Brain microvascular endothelial cell (primary cell): ENCODE data around the gene RTCB.

Experiments used
- DNase-seq: peaks from one replicate; pipeline ENCODE4 v3.0.0-alpha.2; 2020
- H3K27ac ChIP-seq: fragments of 250-450 bp; sonication (Bioruptor Pico); 2 replicates; pipeline ENCODE4 v1.5.1; 2020; ENCODE audit warnings: mild to moderate bottlenecking, moderate library complexity
- H3K27me3 ChIP-seq: fragments of 250-450 bp; sonication (Bioruptor Pico); replicated peaks from 2 replicates; pipeline ENCODE4 v1.5.1; 2020; ENCODE audit warnings: mild to moderate bottlenecking
- H3K36me3 ChIP-seq: fragments of 250-450 bp; sonication (Bioruptor Pico); replicated peaks from 2 replicates; pipeline ENCODE4 v1.5.1; 2020; ENCODE audit warnings: mild to moderate bottlenecking
- H3K4me3 ChIP-seq: 2 replicates; pipeline ENCODE4 v1.5.1; 2011; ENCODE audit warnings: low read depth, mild to moderate bottlenecking, control low read depth, low read length, moderate library complexity
- in situ Hi-C: cut with HindIII; loops from 2 replicates; pipeline ENCODE4 v1.10.0; 2017; ENCODE audit warnings: low sequenced_read_pairs, low pct_ligation_motif_present
- TF ChIP-seq, protein P1 (sequence below): IDR thresholded peaks from 2 replicates; pipeline ENCODE4 v1.5.1; 2011; ENCODE audit warnings: low read depth, mild to moderate bottlenecking, moderate library complexity, low read length, control low read depth, inconsistent platforms; ENCODE audit errors: missing control alignments

The RTCB gene

DNA sequence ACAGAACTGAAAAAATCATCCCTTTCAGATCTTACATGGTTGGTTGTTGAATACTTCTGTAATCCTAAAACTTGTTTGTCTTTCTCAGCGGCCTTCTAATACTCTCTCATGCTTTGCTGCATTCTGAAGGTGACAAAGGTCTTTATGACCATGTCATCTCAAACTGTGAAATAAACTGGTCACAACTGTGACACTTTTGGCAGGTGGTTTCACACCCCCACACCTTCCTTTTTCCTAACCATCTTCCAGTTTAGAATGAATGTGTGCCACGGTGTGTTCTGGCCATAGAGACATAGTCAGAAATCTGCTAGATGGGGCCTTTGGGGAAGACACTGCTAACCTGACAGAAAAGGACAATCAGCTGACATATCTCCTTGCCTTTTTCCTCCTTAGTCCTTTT, 69.1 kb downstream of the RTCB start:
- no peaks in the 10 kb centered on the region for H3K36me3 ChIP-seq
- TF ChIP-seq, protein P1, sequence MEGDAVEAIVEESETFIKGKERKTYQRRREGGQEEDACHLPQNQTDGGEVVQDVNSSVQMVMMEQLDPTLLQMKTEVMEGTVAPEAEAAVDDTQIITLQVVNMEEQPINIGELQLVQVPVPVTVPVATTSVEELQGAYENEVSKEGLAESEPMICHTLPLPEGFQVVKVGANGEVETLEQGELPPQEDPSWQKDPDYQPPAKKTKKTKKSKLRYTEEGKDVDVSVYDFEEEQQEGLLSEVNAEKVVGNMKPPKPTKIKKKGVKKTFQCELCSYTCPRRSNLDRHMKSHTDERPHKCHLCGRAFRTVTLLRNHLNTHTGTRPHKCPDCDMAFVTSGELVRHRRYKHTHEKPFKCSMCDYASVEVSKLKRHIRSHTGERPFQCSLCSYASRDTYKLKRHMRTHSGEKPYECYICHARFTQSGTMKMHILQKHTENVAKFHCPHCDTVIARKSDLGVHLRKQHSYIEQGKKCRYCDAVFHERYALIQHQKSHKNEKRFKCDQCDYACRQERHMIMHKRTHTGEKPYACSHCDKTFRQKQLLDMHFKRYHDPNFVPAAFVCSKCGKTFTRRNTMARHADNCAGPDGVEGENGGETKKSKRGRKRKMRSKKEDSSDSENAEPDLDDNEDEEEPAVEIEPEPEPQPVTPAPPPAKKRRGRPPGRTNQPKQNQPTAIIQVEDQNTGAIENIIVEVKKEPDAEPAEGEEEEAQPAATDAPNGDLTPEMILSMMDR, result no peak
- in situ Hi-C loops, result no loop called here
- no peak overlapping the region for H3K27ac ChIP-seq
- no peak for DNase-seq
- no peaks in the 10 kb centered on the region for H3K27me3 ChIP-seq
- no peak overlapping the region for H3K4me3 ChIP-seq

DNA sequence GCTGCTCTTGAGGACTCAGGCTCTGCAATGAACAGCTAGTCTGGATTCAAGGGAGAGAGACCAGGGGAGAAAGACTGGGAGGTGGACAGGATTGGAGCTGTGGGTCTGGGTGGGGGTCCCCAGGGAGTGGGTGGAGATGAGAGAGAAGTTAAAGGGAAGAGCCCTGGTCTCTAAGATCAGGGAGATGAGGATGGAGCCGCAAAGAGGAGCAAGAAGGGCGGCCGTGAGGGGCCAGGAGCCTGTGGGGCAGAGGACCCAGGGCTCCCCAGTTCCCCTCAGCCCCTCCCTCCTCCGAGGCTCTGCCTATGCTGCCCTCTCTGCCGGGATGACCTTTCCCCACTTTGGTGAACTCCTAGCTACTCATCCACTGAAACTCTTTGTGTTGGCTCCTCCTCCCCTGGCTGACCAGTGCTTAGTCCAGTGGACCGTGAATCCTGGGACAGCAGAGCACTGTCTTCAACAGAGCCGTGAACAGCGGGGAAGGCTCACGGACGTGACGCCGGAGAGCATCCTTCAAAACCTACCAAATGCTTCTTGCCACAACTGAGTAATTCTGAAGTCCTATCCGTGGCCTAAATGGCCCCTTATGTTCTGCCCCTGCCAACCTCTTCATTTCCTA, 70.8 kb downstream of the RTCB start:
- Histone ChIP-seq H3K4me3 (no peak overlapping the region), H3K27me3 (no peaks in the 10 kb centered on the region), H3K36me3 (no peaks in the 10 kb centered on the region), H3K27ac (no peak overlapping the region)
- TF ChIP-seq, protein P1, result no peak
- in situ Hi-C loops, result no loop called here
- DNase-seq, result no peak

DNA sequence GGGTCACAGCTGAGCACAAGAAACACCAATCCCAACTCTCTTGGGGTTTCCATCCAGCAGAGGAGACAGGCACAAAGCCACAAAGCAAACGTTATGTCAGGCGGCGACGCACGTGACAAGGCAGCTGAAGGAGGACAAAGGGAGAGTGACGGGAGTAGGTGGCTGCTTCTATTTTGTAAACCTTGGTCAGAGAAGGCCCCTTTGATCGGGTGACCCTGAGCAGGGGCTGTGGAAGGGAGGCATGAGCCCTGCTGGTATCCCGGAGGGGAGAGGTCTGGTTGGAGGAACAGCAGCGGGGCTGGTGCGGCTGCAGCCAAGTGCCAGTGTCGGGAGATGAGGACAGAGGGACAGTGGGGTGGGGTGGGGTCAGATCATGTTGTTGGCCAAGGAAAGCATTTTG, 71.6 kb downstream of the RTCB start:
- Histone ChIP-seq H3K36me3 (no peaks in the 10 kb centered on the region), H3K4me3 (no peak overlapping the region), H3K27me3 (no peaks in the 10 kb centered on the region), H3K27ac (no peak overlapping the region)
- DNase-seq, result no peak
- TF ChIP-seq, protein P1, result no peak
- in situ Hi-C loops, result no loop called here

DNA sequence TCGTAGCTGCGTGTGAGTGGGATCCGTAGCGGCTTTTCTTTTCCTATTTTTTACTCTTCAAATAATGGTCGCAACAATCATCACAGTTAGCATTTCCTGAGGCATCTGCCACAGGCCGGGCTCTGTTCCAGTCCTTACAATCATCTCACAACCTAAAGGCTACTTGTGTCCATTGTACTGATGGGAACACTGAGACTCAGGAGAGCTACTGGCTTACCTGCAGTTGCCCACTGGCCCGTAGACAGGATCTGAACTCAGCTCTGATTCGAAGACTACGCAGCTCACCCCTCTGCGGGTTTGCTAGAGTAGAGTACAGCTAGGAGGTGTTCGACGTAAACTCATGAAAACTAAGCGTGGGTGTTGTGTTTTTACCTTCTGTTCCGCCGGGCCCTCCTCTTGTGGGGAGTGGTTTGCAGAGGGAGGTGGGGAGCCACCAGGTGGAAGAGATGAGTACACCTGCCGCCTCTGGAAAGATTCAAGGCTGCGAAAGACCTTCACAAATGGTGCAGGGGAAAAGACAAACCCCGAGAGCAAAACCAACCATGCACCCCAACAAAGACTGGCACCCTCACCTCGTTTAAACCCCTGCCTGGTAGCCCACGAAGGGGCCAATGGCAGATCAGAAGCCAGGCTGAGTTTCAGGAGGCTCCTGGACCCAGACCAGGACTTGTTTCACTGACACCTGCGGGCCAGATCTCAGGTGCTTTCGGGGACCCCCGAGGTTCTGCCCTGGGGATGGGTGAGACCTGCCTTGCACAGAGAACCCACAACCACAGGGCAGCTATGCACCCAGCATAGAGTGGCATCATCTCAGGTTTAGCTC, 72.6 kb downstream of the RTCB start:
- no peak for DNase-seq
- Histone ChIP-seq H3K27ac (no peak overlapping the region), H3K4me3 (no peak overlapping the region), H3K36me3 (no peaks in the 10 kb centered on the region), H3K27me3 (no peaks in the 10 kb centered on the region)
- in situ Hi-C loops, result no loop called here
- TF ChIP-seq, protein P1, result no peak

DNA sequence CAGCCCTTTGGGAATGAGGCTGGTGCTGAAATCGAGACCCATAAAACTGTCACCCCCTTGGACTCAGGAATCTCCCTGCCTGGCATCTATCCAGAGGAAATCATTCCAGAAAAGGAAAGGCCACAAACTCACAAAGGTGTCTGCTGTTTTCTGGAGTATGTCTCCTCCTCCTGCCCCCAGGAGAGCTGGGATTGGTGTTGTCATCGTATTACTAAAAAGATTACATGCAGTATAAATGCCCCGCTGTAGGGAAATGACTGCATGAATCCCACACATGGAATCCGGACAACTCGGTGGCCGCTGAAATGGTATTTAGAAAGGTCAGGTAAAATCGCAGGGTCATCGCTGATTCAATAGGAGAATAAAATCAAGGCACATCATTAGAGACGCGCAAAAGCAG, 73.3 kb downstream of the RTCB start:
- in situ Hi-C loops, result no loop called here
- Histone ChIP-seq H3K27ac (no peak overlapping the region), H3K4me3 (no peak overlapping the region), H3K27me3 (no peaks in the 10 kb centered on the region), H3K36me3 (no peaks in the 10 kb centered on the region)
- DNase-seq, result no peak
- TF ChIP-seq, protein P1, result no peak
